HepG2 (cell line): ENCODE results near the gene SGIP1.

Source experiments
- CAMTA2 ChIP-seq: sonication (generic); formaldehyde crosslinking; IDR thresholded peaks from 2 replicates; pipeline ENCODE4 v1.4.0; 2020; ENCODE audit warnings: mild to moderate bottlenecking, missing genetic modification reagents, borderline replicate concordance
- ZSCAN22 ChIP-seq: sonication (generic); formaldehyde crosslinking; IDR thresholded peaks from 2 replicates; pipeline ENCODE4 v1.4.0; 2020; ENCODE audit warnings: mild to moderate bottlenecking, missing genetic modification reagents

- TF ChIP-seq ZSCAN22 (no peak), CAMTA2 (no peak)
Measured at GRCh38 chr1:66747501-66747900, 213.5 kb downstream of the SGIP1 start.
